ENCODE measurements around the gene NNMT.
A peak's percentile ranks its signal among the peaks of the same experiment; 100 is the strongest.

The NNMT gene

DNA sequence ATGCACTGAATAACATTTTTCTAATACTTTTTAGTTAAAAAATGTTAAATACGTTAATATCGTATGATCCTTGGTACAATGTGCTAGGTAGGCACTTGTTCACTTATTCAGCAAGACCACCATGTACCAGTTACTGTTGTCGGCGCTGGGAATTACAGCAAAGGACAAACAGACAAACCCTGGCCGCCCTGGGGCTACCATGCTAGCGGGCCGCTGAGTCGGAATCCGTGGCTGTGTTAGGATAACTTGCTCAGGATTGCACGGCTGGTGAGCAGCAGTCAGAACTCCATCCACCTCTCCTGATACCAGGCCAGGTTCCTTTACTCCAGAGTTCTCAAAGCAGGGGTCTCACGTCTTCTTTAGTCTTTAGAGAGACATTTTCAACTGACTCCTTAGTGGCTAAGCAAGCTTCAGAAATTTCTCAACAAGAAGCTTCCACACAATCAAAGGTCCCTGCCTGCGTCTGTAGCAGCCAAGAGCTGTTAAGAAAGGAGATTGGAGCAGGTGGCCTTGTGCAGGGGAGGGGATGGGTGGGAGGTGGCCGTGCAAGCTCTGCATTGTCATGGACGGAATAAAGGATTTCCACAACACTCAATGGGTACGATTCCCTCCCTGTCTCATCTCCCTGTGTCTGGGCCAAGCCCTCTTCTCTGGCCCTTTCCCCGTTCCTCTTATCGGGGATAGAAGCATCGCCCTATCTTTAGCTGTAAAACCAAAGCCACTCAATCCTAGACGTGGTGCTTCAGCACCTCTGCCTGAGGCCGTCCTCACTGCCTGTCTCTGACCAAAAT lies 39.8 kb upstream of the NNMT start:
- TF ChIP-seq, protein P1, sequence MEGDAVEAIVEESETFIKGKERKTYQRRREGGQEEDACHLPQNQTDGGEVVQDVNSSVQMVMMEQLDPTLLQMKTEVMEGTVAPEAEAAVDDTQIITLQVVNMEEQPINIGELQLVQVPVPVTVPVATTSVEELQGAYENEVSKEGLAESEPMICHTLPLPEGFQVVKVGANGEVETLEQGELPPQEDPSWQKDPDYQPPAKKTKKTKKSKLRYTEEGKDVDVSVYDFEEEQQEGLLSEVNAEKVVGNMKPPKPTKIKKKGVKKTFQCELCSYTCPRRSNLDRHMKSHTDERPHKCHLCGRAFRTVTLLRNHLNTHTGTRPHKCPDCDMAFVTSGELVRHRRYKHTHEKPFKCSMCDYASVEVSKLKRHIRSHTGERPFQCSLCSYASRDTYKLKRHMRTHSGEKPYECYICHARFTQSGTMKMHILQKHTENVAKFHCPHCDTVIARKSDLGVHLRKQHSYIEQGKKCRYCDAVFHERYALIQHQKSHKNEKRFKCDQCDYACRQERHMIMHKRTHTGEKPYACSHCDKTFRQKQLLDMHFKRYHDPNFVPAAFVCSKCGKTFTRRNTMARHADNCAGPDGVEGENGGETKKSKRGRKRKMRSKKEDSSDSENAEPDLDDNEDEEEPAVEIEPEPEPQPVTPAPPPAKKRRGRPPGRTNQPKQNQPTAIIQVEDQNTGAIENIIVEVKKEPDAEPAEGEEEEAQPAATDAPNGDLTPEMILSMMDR (IDR thresholded peaks at IDR 0.05) = no peak
- no peaks in the 10 kb centered on the region for H3K27me3 ChIP-seq
- intact Hi-C loops (cut with DNase I; ENCODE audit: low total_unique reads) = loop anchor here (5.0 to 10.0 kb wide), 2 partner anchors 52 to 194 kb away; no protein-coding TSS in a partner anchor
- no peaks in the 10 kb centered on the region for H3K9me3 ChIP-seq
- peaks cover 0 to 99% (median 56%) of the 10 kb centered on the region in 4 donors for H3K4me1 ChIP-seq
- H3K4me3 ChIP-seq = no peak overlapping the region
- peak overlapping the region; percentile 67 to 75 for H3K27ac ChIP-seq
- H3K36me3 ChIP-seq = peaks cover 42 to 57% (median 49%) of the 10 kb centered on the region in 3 donors
- no peak for DNase-seq

DNA sequence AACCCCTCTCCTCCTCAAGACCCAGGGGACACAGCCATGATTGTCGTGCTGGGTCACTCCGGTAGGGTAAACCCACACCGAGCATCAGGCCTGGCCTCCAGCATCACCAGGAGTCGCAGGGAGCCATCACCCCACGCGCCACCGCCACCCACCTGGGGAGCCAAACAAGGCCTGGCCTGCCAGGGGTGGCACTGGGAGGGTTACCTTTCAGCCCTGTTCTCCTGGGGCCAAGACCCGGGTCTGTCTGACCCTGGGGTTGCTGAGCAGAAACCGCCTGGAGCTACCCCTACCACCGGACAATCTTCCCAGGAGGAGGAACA lies 39.3 kb upstream of the NNMT start:
- H3K9me3 ChIP-seq = no peaks in the 10 kb centered on the region
- peak overlapping the region; percentile 67 to 75 for H3K27ac ChIP-seq
- H3K4me1 ChIP-seq = peaks cover 0 to 98% (median 54%) of the 10 kb centered on the region in 4 donors
- no peak overlapping the region for H3K4me3 ChIP-seq
- TF ChIP-seq, protein P1 (IDR thresholded peaks at IDR 0.05) = no peak
- peaks cover 36 to 52% (median 44%) of the 10 kb centered on the region in 3 donors for H3K36me3 ChIP-seq
- no peak for DNase-seq
- H3K27me3 ChIP-seq = no peaks in the 10 kb centered on the region
- intact Hi-C loops (cut with DNase I; ENCODE audit: low total_unique reads) = loop anchor here (5.0 to 10.0 kb wide), 2 partner anchors 52 to 195 kb away; no protein-coding TSS in a partner anchor

- Histone ChIP-seq H3K4me1 (peaks cover 0 to 94% (median 49%) of the 10 kb centered on the region in 4 donors), H3K4me3 (peak overlapping the region; percentile 8 to 16)
- intact Hi-C loops (cut with DNase I; ENCODE audit: low total_unique reads) = loop anchor here (5.0 to 10.0 kb wide), 2 partner anchors 53 to 196 kb away; no protein-coding TSS in a partner anchor
Measured at GRCh38 chr11:114257621-114258558, 38.3 kb upstream of the NNMT start.

DNA sequence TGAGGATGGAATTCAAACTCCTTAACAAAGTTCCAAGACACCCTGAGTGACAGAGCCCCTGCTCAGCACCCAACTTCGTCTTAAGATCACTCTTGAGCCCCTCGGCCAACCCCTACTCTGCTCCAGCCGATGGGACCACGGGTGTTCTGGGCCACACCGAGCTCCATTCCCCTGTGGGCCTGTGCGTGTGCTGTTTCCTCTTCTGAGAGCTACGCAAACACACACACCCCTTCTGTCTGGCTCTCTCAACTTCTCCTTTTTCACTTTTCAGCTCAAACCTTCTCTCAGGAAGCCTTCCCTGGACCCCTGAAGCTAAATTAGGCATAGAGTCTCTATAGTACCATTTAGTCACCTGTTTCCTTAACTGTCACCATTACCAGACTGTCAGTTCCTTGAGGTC lies 37.5 kb upstream of the NNMT start:
- Histone ChIP-seq H3K27ac (peak overlapping the region; percentile 67 to 75), H3K4me3 (no peak overlapping the region)

More at GRCh38 chr11:114257621-114258558, 38.3 kb upstream of the NNMT start:
- peak overlapping the region; percentile 67 to 75 for H3K27ac ChIP-seq
- no peaks in the 10 kb centered on the region for H3K9me3 ChIP-seq
- peaks cover 26 to 42% (median 34%) of the 10 kb centered on the region in 3 donors for H3K36me3 ChIP-seq
- DNase-seq = peak; percentile 78 to 86
- no peaks in the 10 kb centered on the region for H3K27me3 ChIP-seq
- TF ChIP-seq, protein P1 (IDR thresholded peaks at IDR 0.05) = peak; percentile 24 to 34

DNA sequence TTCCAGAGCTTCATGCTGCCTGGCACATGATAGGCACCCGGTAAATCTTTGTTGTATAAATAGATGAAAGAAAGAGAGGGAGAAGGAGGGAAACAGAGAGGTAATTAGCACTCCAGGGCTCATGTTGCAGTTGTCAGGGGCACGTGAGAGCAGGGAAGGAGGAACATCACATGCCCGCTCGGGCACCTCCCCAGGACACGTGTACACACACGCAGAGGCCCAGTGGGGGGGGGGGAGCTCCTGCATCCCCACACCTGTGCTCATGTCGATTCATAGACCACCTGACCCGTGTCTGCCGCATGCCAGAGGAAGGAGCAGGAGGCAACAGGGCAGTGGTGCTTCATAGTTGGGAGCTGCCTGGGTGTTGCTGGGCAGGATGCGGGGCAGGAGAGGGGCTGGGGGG lies 37.1 kb upstream of the NNMT start:
- Histone ChIP-seq H3K4me1 (peaks cover 0 to 81% (median 44%) of the 10 kb centered on the region in 4 donors), H3K27ac (peak overlapping the region; percentile 67 to 75), H3K4me3 (no peak overlapping the region), H3K36me3 (peaks cover 18 to 30% (median 22%) of the 10 kb centered on the region in 3 donors), H3K9me3 (no peaks in the 10 kb centered on the region), H3K27me3 (no peaks in the 10 kb centered on the region)
- TF ChIP-seq, protein P1 (IDR thresholded peaks at IDR 0.05) = no peak
- peak; percentile 78 to 85 for DNase-seq
- intact Hi-C loops (cut with DNase I; ENCODE audit: low total_unique reads) = loop anchor here (5.0 to 10.0 kb wide), 2 partner anchors 54 to 197 kb away; no protein-coding TSS in a partner anchor

More for the DNA sequence above, 37.5 kb upstream of the NNMT start:
- Histone ChIP-seq H3K27me3 (no peaks in the 10 kb centered on the region), H3K36me3 (peaks cover 19 to 34% (median 26%) of the 10 kb centered on the region in 3 donors), H3K4me1 (peaks cover 0 to 86% (median 45%) of the 10 kb centered on the region in 4 donors), H3K9me3 (no peaks in the 10 kb centered on the region)
- DNase-seq = no peak
- intact Hi-C loops (cut with DNase I; ENCODE audit: low total_unique reads) = loop anchor here (5.0 to 10.0 kb wide), 2 partner anchors 54 to 196 kb away; no protein-coding TSS in a partner anchor
- TF ChIP-seq, protein P1 (IDR thresholded peaks at IDR 0.05) = no peak
